Esophagus squamous epithelium (tissue), 5 donors: ENCODE measurements around the gene EXOC3L4. TPM values are rescaled to one million over a fixed set of nuclear protein-coding genes. Genes with fewer than 3 reads are reported as not detected.

Source experiments
- DNase-seq: peaks from one replicate; lab custom pipeline; 2025; lab: John Stamatoyannopoulos, UW
- H3K27ac ChIP-seq, 4 donors: fragments of 200-600 bp; sonication (generic); one replicate each; pipeline ENCODE4 v1.5.1; 2016 to 2019; ENCODE audit warnings: mild to moderate bottlenecking in 1 of 4
- H3K27me3 ChIP-seq, 4 donors: fragments of 200-600 bp; sonication (generic); 1 replicate in 3 of 4; 2 replicates in 1 of 4; pipeline versions ENCODE4 v1.5.1 to v1.6.0; 2017 to 2021; ENCODE audit warnings: antibody characterized with exemption in 1 of 4
- H3K36me3 ChIP-seq, 3 donors: fragments of 200-600 bp; sonication (generic); one replicate each; pipeline ENCODE4 v1.5.1; 2016 to 2019
- H3K4me1 ChIP-seq, 3 donors: fragments of 200-600 bp; sonication (generic); one replicate each; pipeline ENCODE4 v1.5.1; 2017 to 2019
- H3K4me3 ChIP-seq, 4 donors: fragments of 200-600 bp; sonication (generic); 1 replicate in 3 of 4; 2 replicates in 1 of 4; pipeline ENCODE4 v1.5.1; 2016 to 2019; ENCODE audit warnings: mild to moderate bottlenecking in 2 of 4, moderate library complexity in 1 of 4
- H3K9me3 ChIP-seq, 3 donors: fragments of 200-600 bp; sonication (generic); one replicate each; pipeline ENCODE4 v1.5.1; 2016 to 2019
- POLR2A ChIP-seq, 4 donors: fragments of 450-650 bp; IDR thresholded peaks; one replicate each; pipeline ENCODE4 v1.6.1; 2017; ENCODE audit warnings: antibody characterized with exemption in 4 of 4, mild to moderate bottlenecking in 4 of 4, moderate library complexity in 3 of 4
- WGBS, 2 donors: methylation state at CpG; one replicate each; pipeline ENCODE4 v1.1.5; 2018; 5-methylcytosine and 5-hydroxymethylcytosine counted together
- intact Hi-C: fragments of 100-400 bp; cut with DNase I; formaldehyde crosslinking; loops from one replicate; pipeline ENCODE4 v1.15.0; 2022
- total RNA-seq, 4 donors: library from RNA; depleted of rRNA; stranded (reverse); fragments of >200 nt; gene quantifications; one replicate each; pipeline ENCODE4 v1.1.0, GENCODE V29; 2016
- TF ChIP-seq, protein P1 (sequence below), 6 experiments: fragments of 450-650 bp in 4 of 6; fragments of 200-600 bp in 2 of 6; sonication (generic) in 2 of 6; IDR thresholded peaks; one replicate each; pipeline ENCODE4 v1.5.1; 2016 to 2019; ENCODE audit warnings: antibody characterized with exemption in 6 of 6, mild to moderate bottlenecking in 4 of 6, moderate library complexity in 4 of 6
- donor health status: DM: yes; HTN: yes; CAD: no.

Gene EXOC3L4
- total RNA-seq, 4 donors from 2014 or later: 1.00 TPM; not detected in 3

DNA sequence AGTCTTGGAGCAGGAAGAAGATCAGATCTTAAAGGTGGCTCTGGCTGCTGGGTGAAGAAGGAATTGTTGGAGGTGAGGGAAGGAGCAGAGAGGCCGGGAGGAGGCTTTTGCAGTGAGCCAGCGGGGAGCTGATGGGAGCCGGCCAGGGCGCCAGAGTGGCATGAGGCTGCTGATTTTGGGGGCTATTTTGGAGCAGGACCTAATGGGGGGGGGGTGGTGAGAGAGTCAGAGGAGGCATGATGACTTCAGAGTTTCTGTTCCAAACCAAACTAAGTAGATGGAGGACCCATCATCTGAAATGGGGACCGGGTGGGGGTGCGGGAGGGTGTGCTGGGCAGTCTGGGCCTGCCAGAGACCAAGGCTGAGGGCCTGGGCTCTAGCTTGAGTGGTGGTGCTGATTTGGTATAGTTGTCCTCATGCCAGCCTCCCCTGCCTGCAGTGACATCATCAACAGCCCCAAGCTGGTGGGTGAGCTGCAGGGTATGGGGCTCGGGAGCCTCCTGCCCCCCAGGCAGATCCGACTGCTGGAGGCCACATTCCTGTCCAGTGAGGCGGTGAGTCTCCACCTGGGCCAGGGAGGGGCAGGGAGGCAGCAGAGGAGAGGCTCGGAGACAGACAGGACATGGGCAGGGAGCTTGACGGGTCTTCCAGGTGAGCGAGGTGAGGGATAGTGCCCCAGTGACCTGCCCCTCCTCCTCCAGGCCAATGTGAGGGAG lies 34.9 kb downstream of the EXOC3L4 start:
- H3K27ac ChIP-seq: peak overlapping the region; percentile 68 to 86 (median 74)
- no peak for DNase-seq
- H3K36me3 ChIP-seq: peaks cover 10 to 49% (median 16%) of the 10 kb centered on the region in 3 donors
- 68 to 81% methylated on average over 6 to 8 of the region's 12 CpGs for WGBS, 2 donors
- peaks cover 0 to 1% (median 0%) of the 10 kb centered on the region in 4 donors for H3K27me3 ChIP-seq
- H3K9me3 ChIP-seq: no peaks in the 10 kb centered on the region
- peaks cover 68 to 76% (median 68%) of the 10 kb centered on the region in 3 donors for H3K4me1 ChIP-seq
- intact Hi-C loops: no loop called here
- no peak for TF ChIP-seq POLR2A (IDR thresholded peaks at IDR 0.05)
- TF ChIP-seq, protein P1, sequence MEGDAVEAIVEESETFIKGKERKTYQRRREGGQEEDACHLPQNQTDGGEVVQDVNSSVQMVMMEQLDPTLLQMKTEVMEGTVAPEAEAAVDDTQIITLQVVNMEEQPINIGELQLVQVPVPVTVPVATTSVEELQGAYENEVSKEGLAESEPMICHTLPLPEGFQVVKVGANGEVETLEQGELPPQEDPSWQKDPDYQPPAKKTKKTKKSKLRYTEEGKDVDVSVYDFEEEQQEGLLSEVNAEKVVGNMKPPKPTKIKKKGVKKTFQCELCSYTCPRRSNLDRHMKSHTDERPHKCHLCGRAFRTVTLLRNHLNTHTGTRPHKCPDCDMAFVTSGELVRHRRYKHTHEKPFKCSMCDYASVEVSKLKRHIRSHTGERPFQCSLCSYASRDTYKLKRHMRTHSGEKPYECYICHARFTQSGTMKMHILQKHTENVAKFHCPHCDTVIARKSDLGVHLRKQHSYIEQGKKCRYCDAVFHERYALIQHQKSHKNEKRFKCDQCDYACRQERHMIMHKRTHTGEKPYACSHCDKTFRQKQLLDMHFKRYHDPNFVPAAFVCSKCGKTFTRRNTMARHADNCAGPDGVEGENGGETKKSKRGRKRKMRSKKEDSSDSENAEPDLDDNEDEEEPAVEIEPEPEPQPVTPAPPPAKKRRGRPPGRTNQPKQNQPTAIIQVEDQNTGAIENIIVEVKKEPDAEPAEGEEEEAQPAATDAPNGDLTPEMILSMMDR (IDR thresholded peaks at IDR 0.05): no peak
- peak overlapping the region in 1 of 4 donors; percentile 85 for H3K4me3 ChIP-seq

DNA sequence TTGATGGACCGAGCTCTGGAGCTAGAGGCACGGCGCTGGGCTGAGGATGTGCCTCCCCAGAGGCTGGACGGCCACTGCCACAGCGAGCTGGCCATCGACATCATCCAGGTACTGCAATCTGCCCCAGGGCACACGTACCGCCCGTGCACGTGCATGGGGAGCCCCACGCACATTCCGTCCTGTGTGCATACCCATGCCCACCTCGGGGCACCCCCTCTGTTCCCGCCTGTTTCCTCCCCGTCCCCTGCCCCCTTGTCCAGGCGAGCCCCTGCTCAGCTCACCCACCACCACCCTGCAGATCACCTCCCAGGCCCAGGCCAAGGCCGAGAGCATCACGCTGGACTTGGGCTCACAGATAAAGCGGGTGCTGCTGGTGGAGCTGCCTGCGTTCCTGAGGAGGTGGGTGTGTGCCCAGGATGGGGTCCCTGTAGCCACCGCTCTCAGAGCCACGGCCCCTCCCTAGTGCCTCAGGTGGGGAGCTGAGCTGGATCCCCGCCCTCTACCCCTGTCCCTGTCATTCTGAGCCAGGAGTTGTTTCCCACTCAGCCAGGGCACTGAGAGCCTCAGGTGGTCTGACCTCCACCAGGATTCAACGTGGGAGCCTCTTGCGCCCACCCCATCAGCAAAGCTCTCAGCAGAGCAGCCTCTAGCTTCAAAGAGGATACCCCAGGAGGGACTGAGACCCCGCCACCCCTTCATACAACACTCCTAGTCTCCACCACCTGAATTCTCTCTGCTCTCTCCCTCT lies 35.7 kb downstream of the EXOC3L4 start:
- DNase-seq: no peak

DNA sequence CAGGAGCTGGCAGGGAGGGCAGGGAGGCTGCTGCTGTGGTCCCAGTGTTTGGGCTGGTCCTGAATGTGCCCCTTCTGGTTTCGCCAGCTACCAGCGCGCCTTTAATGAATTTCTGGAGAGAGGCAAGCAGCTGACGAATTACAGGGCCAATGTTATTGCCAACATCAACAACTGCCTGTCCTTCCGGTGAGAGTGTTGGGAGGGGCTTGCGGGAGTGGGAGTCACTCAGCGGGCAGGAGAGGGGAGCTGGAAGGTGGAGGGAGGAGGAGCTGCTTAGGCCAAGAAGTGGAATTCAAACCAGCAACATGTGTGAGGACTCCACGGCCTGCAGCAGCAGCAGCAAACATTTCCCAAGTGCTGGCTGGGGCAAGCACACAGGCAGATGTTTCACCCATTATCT lies 36.4 kb downstream of the EXOC3L4 start:
- Histone ChIP-seq H3K27ac (peak overlapping the region; percentile 56 to 86 (median 78)), H3K36me3 (peaks cover 10 to 64% (median 16%) of the 10 kb centered on the region in 3 donors), H3K27me3 (no peaks in the 10 kb centered on the region), H3K4me1 (peaks cover 58 to 72% (median 61%) of the 10 kb centered on the region in 3 donors), H3K9me3 (no peaks in the 10 kb centered on the region), H3K4me3 (no peak overlapping the region)
- DNase-seq: no peak
- TF ChIP-seq, protein P1 (IDR thresholded peaks at IDR 0.05): no peak
- peak in 1 of 4 donors; percentile 7 for TF ChIP-seq POLR2A (IDR thresholded peaks at IDR 0.05)
- intact Hi-C loops: no loop called here
- WGBS, 2 donors: 36 to 38% methylated on average over 3 to 5 of the region's 8 CpGs

More for the DNA sequence above, 35.7 kb downstream of the EXOC3L4 start:
- WGBS, 2 donors: 73 to 78% methylated on average over 10 to 17 of the region's 26 CpGs
- H3K36me3 ChIP-seq: peaks cover 10 to 57% (median 16%) of the 10 kb centered on the region in 3 donors
- no peaks in the 10 kb centered on the region for H3K27me3 ChIP-seq
- peak overlapping the region; percentile 56 to 86 (median 78) for H3K27ac ChIP-seq
- no peak overlapping the region for H3K4me3 ChIP-seq
- intact Hi-C loops: no loop called here
- TF ChIP-seq, protein P1 (IDR thresholded peaks at IDR 0.05): no peak
- no peak for TF ChIP-seq POLR2A (IDR thresholded peaks at IDR 0.05)
- peaks cover 61 to 72% (median 61%) of the 10 kb centered on the region in 3 donors for H3K4me1 ChIP-seq
- no peaks in the 10 kb centered on the region for H3K9me3 ChIP-seq

DNA sequence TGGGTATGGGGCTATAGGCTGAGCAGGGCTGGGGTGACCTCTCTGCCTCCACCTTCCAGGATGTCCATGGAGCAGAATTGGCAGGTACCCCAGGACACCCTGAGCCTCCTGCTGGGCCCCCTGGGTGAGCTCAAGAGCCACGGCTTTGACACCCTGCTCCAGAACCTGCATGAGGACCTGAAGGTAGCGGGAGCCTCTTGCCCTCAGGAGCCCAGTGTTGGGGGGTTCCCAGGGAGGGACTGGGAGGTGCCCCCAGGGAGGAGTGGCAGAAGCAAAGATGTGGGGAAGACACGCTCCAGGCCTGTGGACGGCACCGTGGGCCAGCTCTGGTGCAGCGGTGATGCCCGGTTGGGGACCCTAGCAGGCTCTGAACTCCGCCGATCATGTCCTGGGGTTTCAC lies 37.1 kb downstream of the EXOC3L4 start:
- no peak overlapping the region for H3K4me3 ChIP-seq
- H3K4me1 ChIP-seq: peaks cover 55 to 72% (median 60%) of the 10 kb centered on the region in 3 donors
- peak overlapping the region; percentile 56 to 86 (median 78) for H3K27ac ChIP-seq
- no peaks in the 10 kb centered on the region for H3K27me3 ChIP-seq
- no peak for TF ChIP-seq POLR2A (IDR thresholded peaks at IDR 0.05)
- TF ChIP-seq, protein P1 (IDR thresholded peaks at IDR 0.05): no peak
- intact Hi-C loops: no loop called here
- peaks cover 10 to 69% (median 16%) of the 10 kb centered on the region in 3 donors for H3K36me3 ChIP-seq
- 82% methylated on average over 2 of the region's 9 CpGs; no CpG with 5 or more reads in 1 of the 2 donors for WGBS, 2 donors
- no peak for DNase-seq
- H3K9me3 ChIP-seq: no peaks in the 10 kb centered on the region
